DMS 273 (cell line): Measurements from ENCODE around the gene LIN7B.
A peak's percentile ranks its signal among the peaks of the same experiment; 100 is the strongest.

Experiments
- DNase-seq: peaks from one replicate; lab custom pipeline; 2025; ENCODE audit not compliant: unreplicated experiment; lab: John Stamatoyannopoulos, UW

The LIN7B gene

GRCh38 chr19:49094505-49095482 is 19.4 kb upstream of the LIN7B start:
- DNase-seq, result no peak

- DNase-seq, result peak; percentile 88
These were observed 16.5 kb upstream of the LIN7B start for GRCh38 chr19:49097453-49098288.

- no peak for DNase-seq
These were observed 15.4 kb upstream of the LIN7B start for GRCh38 chr19:49098795-49099194.

GRCh38 chr19:49101160-49101559 is 13.0 kb upstream of the LIN7B start:
- DNase-seq, result no peak

GRCh38 chr19:49102303-49102702 is 11.9 kb upstream of the LIN7B start:
- DNase-seq, result no peak

- DNase-seq, result no peak
These were observed 10.7 kb upstream of the LIN7B start for GRCh38 chr19:49103331-49104085.

GRCh38 chr19:49104229-49104864 is 9.8 kb upstream of the LIN7B start:
- DNase-seq, result peak; percentile 85

GRCh38 chr19:49106648-49107135 is 7.5 kb upstream of the LIN7B start:
- DNase-seq, result peak; percentile 84

GRCh38 chr19:49107625-49108459 is 6.3 kb upstream of the LIN7B start:
- no peak for DNase-seq

- no peak for DNase-seq
These were observed 5.1 kb upstream of the LIN7B start for GRCh38 chr19:49109051-49109450.

GRCh38 chr19:49109569-49110233 is 4.5 kb upstream of the LIN7B start:
- DNase-seq, result peak; percentile 48

GRCh38 chr19:49110567-49110966 is 3.6 kb upstream of the LIN7B start:
- DNase-seq, result no peak

- DNase-seq, result no peak
These were observed 2.8 kb upstream of the LIN7B start for GRCh38 chr19:49111218-49111998.

- peak; percentile 89 for DNase-seq
These were observed 627 bp downstream of the LIN7B start for GRCh38 chr19:49114630-49115363.

- DNase-seq, result no peak
These were observed 2.4 kb downstream of the LIN7B start for GRCh38 chr19:49116544-49116943.

GRCh38 chr19:49117677-49118564 is 3.8 kb downstream of the LIN7B start:
- no peak for DNase-seq
